Raji (cell line): ENCODE results near the gene CDC42EP1.

ENCODE experiments used
- POLR2A ChIP-seq: IDR thresholded peaks from 2 replicates; pipeline ENCODE4 v1.6.1; 2011; ENCODE audit warnings: low read depth, low read length, control low read depth; ENCODE audit not compliant: insufficient read depth

CDC42EP1 gene

GRCh38 chr22:37594237-37594636 lies 34.0 kb downstream of the CDC42EP1 start:
- no peak for TF ChIP-seq POLR2A

DNA sequence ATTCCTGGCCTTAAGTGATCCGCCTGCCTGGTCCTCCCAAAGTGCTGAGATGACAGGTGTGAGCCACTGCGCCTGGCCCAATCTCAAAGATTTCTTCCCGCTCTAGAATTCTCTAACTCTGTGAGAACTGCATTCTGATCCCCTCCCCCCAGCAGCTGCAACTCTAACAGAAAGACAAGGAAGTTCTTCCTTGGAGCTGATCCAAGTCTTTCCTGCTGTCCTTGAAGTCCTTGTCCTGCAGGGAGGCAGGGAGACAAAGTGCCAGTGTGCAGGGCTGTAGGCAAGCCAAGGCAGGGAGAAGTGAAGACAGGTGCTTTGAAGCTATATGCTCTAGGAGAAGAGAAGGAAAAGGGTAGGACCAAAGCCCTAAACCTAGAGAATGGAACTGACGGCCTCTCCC lies 38.9 kb downstream of the CDC42EP1 start:
- no peak for TF ChIP-seq POLR2A

- no peak for TF ChIP-seq POLR2A
Observed at GRCh38 chr22:37601203-37601539, 40.9 kb downstream of the CDC42EP1 start.

GRCh38 chr22:37601540-37602442 lies 41.5 kb downstream of the CDC42EP1 start:
- TF ChIP-seq POLR2A, result no peak

GRCh38 chr22:37604074-37604473 lies 43.8 kb downstream of the CDC42EP1 start:
- TF ChIP-seq POLR2A, result no peak

GRCh38 chr22:37604875-37605274 lies 44.6 kb downstream of the CDC42EP1 start:
- TF ChIP-seq POLR2A, result no peak

GRCh38 chr22:37607010-37607934 lies 47.0 kb downstream of the CDC42EP1 start:
- peak; percentile 70 for TF ChIP-seq POLR2A

GRCh38 chr22:37607935-37608476 lies 47.7 kb downstream of the CDC42EP1 start:
- no peak; the same call in 1 of the 2 replicates for TF ChIP-seq POLR2A

- TF ChIP-seq POLR2A, result peak; percentile 54
Observed at GRCh38 chr22:37608477-37609239, 48.4 kb downstream of the CDC42EP1 start, which contains the start of gene GGA1. TSS of gene GGA1 (plus strand) at chr22:37608834. CDS start at chr22:37608861, 27 bp downstream.

DNA sequence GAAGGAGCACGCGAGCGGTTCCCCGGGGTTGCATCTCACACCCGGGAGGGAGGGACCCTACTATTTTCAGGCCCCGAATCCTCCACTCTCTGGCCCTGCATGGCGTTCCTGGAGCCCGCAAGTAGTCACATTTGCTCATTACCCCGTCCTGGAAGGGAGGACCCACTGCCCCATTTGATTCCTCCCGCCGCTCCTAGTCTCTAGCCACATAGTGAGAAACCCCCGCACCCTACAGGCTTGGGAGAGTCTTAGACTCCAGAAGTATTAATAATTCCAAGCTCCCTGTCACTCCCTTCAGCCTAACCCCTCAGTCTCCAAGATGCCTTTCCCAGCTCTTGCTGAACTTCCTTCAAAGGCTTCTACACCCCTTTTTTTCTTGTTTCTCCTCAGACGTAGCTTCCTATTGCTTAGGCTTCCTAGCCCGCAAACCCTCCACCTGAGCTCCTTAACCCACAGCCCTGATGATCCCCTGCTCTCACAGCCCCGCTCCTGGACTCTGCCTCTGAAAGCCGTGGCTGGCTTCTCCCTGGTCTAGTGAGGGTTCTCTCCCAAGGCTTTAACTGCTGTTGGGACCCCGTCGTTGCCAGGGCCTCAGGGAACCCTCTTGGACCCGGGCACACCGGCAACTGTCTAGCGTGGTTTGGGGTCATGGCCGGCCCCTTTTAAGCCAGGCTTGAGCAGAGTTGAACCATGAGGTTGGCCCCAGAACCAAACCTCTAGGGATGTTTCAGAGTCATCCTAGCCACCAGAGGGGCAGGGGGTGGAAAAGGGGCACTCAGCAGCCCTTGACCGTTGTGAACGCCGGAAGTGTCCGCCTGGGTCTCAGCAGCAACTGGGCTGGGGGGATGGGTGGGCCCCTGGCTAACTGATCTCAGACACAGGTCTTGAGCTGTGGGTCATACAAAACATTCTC lies 49.2 kb downstream of the CDC42EP1 start:
- TF ChIP-seq POLR2A, result peak; percentile 1; the same call in 1 of the 2 replicates

- TF ChIP-seq POLR2A, result no peak
Observed at GRCh38 chr22:37610480-37611129, 50.3 kb downstream of the CDC42EP1 start.

GRCh38 chr22:37611207-37611606 lies 50.9 kb downstream of the CDC42EP1 start:
- no peak for TF ChIP-seq POLR2A
